ENCODE results near the gene TMED9. TPM values are rescaled to one million over a fixed set of nuclear protein-coding genes. Genes with fewer than 3 reads are reported as not detected.
"Not testable (repeated sequence)": the region's sequence is repeated elsewhere in the genome, so short reads cannot be mapped to it uniquely, and the experiment has no call there.

Gene TMED9
- total and polyA plus RNA-seq, 10 of the 15 experiments (the other 5 are each of a cell fraction or from before 2014, with no cell fraction given) = 35.7 to 144 (median 105) TPM

GRCh38 chr5:177559446-177559941, 32.5 kb upstream of the TMED9 start:
- H3K36me3 ChIP-seq (ENCODE audit: control insufficient read depth in 2 of 2, insufficient read depth in 2 of 2, low read length in 1 of 2); H2AFZ ChIP-seq (ENCODE audit: control insufficient read depth, low read depth, low read length); H3K9me3 ChIP-seq (replicated peaks; ENCODE audit: control insufficient read depth, insufficient read depth, low read length); H3K27ac ChIP-seq (ENCODE audit: control insufficient read depth, insufficient read depth); CTCF ChIA-PET; FAIRE-seq; in situ Hi-C loops (cut with MboI); H3K4me1 ChIP-seq (ENCODE audit: control insufficient read depth, insufficient read depth, low read length); H3K79me2 ChIP-seq (ENCODE audit: control insufficient read depth, insufficient read depth, low read length); H4K20me1 ChIP-seq (ENCODE audit: control insufficient read depth, insufficient read depth); H3K9ac ChIP-seq (ENCODE audit: control insufficient read depth, insufficient read depth, low read length); intact Hi-C loops (cut with micrococcal nuclease; ENCODE audit: unreplicated experiment); DNase-seq (ENCODE audit: low read depth, low spot score); RAD21 ChIA-PET (ENCODE audit: unreplicated experiment); H3K4me3 ChIP-seq; POLR2A ChIA-PET; ATAC-seq; H3K4me2 ChIP-seq (ENCODE audit: control insufficient read depth, insufficient read depth); BruUV-seq (replicated peaks); SMC1A ChIA-PET (ENCODE audit: uncharacterized antibody, unreplicated experiment); H3K27me3 ChIP-seq (replicated peaks in 1 of 2; ENCODE audit: control insufficient read depth in 2 of 2, insufficient read depth in 2 of 2, low read length in 1 of 2): not testable (repeated sequence)
- 77% methylated on average over 8 of the region's 8 CpGs for WGBS (ENCODE audit: insufficient coverage, insufficient replicate concordance, low lambda C conversion rate, missing lambda C conversion rate)

- Histone ChIP-seq H3K4me2 (ENCODE audit: control insufficient read depth, insufficient read depth) (no peak overlapping the region), H3K9me3 (replicated peaks; ENCODE audit: control insufficient read depth, insufficient read depth, low read length) (no peaks in the 10 kb centered on the region; the same call in 2 of the 3 replicates), H3K79me2 (ENCODE audit: control insufficient read depth, insufficient read depth, low read length) (no peaks in the 10 kb centered on the region), H3K27ac (ENCODE audit: control insufficient read depth, insufficient read depth) (no peak overlapping the region), H3K36me3 (ENCODE audit: control insufficient read depth in 2 of 2, insufficient read depth in 2 of 2, low read length in 1 of 2) (no peaks in the 10 kb centered on the region), H3K4me3 (no peak overlapping the region), H4K20me1 (ENCODE audit: control insufficient read depth, insufficient read depth) (no peaks in the 10 kb centered on the region), H2AFZ (ENCODE audit: control insufficient read depth, low read depth, low read length) (no peak overlapping the region), H3K27me3 (replicated peaks in 1 of 2; ENCODE audit: control insufficient read depth in 2 of 2, insufficient read depth in 2 of 2, low read length in 1 of 2) (no peaks in the 10 kb centered on the region), H3K4me1 (ENCODE audit: control insufficient read depth, insufficient read depth, low read length) (no peaks in the 10 kb centered on the region), H3K9ac (ENCODE audit: control insufficient read depth, insufficient read depth, low read length) (no peak overlapping the region)
- SMC1A ChIA-PET (ENCODE audit: uncharacterized antibody, unreplicated experiment) = interaction anchor here (0.6 kb wide), 1 partner anchor 527 kb away, joined by 3 read pairs; no protein-coding TSS in a partner anchor
- 33% methylated on average over 8 of the region's 8 CpGs for WGBS (ENCODE audit: insufficient coverage, insufficient replicate concordance, low lambda C conversion rate, missing lambda C conversion rate)
- no peak for ATAC-seq
- no TSS peak for BruUV-seq (replicated peaks)
- RAD21 ChIA-PET (ENCODE audit: unreplicated experiment) = no interaction called here
- in situ Hi-C loops (cut with MboI) (no loop called here), intact Hi-C loops (cut with micrococcal nuclease; ENCODE audit: unreplicated experiment) (no loop called here)
- POLR2A ChIA-PET = interaction anchor here (0.7 kb wide), 1 partner anchor 21 kb away, joined by 8 read pairs; no protein-coding TSS in a partner anchor
- no peak for FAIRE-seq
- CTCF ChIA-PET = interaction anchor here (0.6 kb wide), 1 partner anchor 545 kb away, joined by 3 read pairs; no protein-coding TSS in a partner anchor
- DNase-seq (ENCODE audit: low read depth, low spot score) = no peak
- TF ChIP-seq, protein P1, sequence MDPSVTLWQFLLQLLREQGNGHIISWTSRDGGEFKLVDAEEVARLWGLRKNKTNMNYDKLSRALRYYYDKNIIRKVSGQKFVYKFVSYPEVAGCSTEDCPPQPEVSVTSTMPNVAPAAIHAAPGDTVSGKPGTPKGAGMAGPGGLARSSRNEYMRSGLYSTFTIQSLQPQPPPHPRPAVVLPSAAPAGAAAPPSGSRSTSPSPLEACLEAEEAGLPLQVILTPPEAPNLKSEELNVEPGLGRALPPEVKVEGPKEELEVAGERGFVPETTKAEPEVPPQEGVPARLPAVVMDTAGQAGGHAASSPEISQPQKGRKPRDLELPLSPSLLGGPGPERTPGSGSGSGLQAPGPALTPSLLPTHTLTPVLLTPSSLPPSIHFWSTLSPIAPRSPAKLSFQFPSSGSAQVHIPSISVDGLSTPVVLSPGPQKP (IDR thresholded peaks at IDR 0.05; ENCODE audit: low read depth, low read length) = no peak
- no peak for TF ChIP-seq E2F8 (IDR thresholded peaks at IDR 0.05; ENCODE audit: low read depth, partially characterized antibody)
- TF ChIP-seq TARDBP (IDR thresholded peaks at IDR 0.05; ENCODE audit: borderline replicate concordance) = no peak
- TF ChIP-seq RELB (IDR thresholded peaks at IDR 0.05; ENCODE audit: low read depth) = no peak
Observed at GRCh38 chr5:177565046-177565445, 27.0 kb upstream of the TMED9 start.
